Mesenchymal stem cell (in vitro differentiated cells and primary cell): ENCODE measurements around the gene ATF7. TPM values are rescaled to one million over a fixed set of nuclear protein-coding genes. Genes with fewer than 3 reads are reported as not detected.

Experiments
- small RNA-seq: library from polyadenylated mRNA; stranded (forward); fragments of <200 nt; extraction: miRNeasy Mini kit (QIAGEN cat#:217004); gene quantifications from one replicate; pipeline ENCODE3, GENCODE V24; 2013; ENCODE audit warnings: low read depth

Gene ATF7

Small RNA genes within 50 kb of the gene (small RNA-seq; reads per million reads assigned to genes)
- not detected for gene AC023509.3
